Activated T-helper 1 cell treated with anti-CD3 and anti-CD28 coated beads, Interleukin-2, amount 50 U/mL, for 16 hours (primary cell): ENCODE measurements around the gene NHERF1.
A peak's percentile ranks its signal among the peaks of the same experiment; 100 is the strongest.

Experiments
- DNase-seq, 2 donors: peaks; one replicate each; pipeline ENCODE4 v3.0.0-alpha.2; 2020; ENCODE audit warnings: low read depth in 1 of 2, low spot score in 1 of 2

NHERF1 gene

DNA sequence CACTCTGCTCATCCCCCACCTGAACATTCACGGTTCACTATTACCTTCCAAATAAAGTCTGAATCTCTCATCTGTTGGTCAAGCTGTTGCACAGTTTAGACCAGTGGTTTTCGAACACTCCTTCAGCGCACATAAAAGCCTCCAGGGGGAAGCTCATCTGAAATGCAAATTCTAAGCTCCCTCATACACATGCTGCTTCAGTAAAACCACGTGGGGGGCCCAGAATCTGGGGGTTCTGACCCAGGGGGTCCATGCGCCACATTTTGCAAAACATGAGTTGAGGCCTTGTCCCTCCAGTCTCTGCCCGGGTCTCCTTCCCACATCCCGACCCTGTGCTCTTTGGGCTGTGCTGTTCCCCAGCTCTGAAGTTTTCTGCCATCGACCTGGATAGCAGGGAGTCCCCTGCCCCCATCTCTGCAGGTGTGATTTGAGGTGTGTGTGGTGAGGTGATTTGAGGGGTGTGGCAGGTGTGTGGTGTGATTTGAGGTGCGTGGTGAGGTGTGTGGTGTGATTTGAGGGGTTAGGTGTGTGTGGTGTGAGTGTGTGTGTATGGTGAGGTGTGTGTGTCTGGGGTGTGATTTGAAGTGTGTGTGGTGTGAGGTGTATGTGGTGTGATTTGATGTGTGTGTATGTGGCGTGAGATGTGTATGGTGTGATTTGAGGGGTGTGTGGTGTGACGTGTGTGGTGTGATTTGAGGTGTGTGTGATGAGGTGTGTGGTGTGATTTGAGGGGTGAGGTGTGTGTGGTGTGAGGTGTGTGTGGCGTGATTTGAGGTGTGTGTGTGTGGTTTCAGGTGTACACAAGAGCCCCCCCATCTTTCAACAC, 16.2 kb upstream of the NHERF1 start:
- DNase-seq: no peak

GRCh38 chr17:74733365-74734122, 14.9 kb upstream of the NHERF1 start:
- no peak for DNase-seq

DNA sequence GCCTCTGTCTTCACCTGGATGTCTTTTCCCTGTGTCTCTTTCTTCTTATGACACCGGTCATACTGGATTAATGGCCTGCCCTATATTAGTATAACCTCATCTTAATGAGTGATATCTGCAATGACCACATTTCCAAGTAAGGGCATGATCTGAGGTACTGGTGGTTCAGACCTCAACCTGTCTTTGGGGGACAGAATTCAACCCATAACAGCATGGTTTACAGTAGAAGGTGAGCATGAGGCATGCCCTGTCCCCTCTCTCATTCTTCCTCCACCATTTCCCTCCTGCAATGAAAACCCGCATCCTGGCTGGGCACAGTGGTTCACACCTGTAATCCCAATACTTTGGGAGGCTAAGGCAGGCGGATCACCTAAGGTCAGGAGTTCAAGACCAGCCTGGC, 14.2 kb upstream of the NHERF1 start:
- DNase-seq: no peak

GRCh38 chr17:74736513-74737298, 11.7 kb upstream of the NHERF1 start, which contains the start of gene RAB37:
TSS of gene RAB37 (plus strand) at chr17:74737256. CDS start at chr17:74737273, 17 bp downstream.
- DNase-seq: no peak

GRCh38 chr17:74737299-74738050, 11.0 kb upstream of the NHERF1 start:
- no peak for DNase-seq

- DNase-seq: peak; percentile 59 to 64
Observed at GRCh38 chr17:74738051-74738996, 10.1 kb upstream of the NHERF1 start.

DNA sequence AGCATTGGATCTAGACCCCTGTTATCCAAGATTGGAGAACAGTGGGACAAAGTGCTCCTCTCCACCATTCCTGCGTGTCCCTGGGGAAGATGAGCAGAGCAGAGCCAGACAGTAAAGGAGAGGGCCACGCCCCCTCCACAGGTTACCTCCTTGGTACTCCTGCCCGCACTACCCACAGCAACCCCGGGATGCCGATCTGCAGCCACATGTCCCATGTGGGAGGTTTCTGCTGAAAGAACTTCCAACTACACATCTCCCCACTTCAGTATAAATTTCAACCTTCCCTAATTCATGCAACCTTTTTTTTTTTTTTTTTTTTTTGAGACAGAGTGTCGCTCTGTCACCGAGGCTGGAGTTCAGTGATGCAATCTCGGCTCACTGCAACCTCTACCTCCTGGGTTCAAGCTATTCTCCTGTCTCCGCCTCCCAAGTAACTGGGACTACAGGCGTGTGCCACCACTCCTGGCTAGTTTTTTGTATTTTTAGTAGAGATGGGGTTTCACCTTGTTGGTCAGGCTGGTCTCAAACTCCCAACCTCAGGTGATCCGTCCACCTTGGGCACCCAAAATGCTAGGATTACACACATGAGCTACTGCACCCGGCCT, 9.1 kb upstream of the NHERF1 start:
- DNase-seq: no peak

GRCh38 chr17:74740173-74740572, 8.3 kb upstream of the NHERF1 start:
- DNase-seq: no peak

GRCh38 chr17:74740641-74741387, 7.6 kb upstream of the NHERF1 start:
- DNase-seq: no peak

DNA sequence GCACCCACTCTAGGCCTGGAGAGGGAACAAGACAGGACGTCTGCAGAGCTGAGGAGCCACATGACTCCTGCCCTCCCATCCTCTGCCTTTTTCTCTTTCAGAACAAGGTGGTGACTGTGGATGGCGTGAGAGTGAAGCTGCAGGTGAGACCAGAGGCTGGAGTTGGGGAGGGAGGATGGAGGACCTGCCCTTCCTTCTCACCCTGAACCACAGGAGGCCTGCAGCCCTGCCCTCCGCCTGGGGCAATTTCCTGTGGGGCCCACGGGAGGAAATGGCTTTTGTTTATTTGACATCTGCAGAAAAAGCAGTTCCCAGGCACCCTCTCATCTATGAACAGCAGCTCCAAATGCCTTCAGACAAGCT, 6.3 kb upstream of the NHERF1 start:
- DNase-seq: no peak

DNA sequence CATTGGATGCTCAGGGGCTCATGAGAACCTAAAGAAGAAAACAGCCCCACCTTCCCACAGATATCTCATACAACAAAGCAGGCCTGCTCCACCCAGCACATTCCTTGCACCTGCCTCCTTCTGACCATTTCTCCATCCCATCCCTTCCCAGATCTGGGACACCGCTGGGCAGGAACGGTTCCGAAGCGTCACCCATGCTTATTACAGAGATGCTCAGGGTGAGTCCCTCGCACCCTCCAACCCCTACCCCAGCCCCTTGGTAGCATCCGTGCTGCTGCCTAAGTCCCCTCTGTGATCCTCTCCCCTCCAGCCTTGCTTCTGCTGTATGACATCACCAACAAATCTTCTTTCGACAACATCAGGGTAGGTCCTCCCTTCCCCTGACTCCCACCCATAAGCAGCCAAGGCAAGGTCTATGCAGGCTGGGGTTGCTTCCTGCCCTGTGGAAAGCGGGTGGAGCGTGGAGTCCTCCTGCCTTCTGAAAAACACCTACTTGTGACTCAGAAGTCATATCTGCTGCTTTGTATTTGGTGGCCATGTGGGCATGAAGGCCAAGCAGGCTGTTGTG, 5.4 kb upstream of the NHERF1 start:
- no peak for DNase-seq

DNA sequence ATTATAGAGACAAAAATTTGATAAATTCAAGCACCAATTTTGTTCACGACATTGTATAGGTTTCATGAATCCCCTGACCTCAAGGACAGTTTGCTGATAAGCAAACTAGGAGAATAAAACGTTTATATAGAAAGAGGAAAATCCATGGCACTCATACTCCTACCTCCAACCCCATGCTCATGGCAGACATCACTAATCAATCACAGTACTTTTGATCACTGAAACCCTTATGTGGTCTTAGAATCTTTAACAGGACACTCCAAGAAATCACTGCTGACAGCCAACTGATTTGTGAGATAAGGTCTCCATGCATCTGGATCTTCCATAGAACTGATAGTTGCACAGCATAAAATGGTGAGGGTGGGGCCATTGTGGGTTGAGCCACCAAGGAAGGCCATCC, 4.7 kb upstream of the NHERF1 start:
- no peak for DNase-seq

GRCh38 chr17:74744349-74744713, 4.1 kb upstream of the NHERF1 start:
- no peak for DNase-seq

- DNase-seq: peak; percentile 75 to 79
Observed at GRCh38 chr17:74744714-74745547, 3.5 kb upstream of the NHERF1 start.

GRCh38 chr17:74745548-74746177, 2.8 kb upstream of the NHERF1 start:
- no peak for DNase-seq

DNA sequence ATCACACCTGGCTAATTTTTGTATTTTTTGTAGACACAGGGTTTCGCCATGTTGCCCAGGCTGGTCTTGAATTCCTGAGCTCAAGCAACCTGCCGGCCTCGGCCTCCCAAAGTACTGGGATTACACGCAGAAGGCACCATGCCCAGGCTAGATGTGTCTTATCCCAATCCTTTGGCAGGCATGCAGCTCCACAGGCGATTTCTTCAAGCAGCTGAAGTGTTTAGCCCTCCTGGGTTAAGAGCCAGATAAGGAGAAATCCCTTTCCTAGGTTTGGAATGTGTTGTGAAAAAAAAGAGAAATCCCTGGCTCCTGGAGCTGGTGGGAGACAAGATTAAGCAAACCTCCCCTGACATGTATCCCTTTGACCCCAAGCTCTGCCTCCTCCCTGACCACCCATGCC, 2.1 kb upstream of the NHERF1 start:
- no peak for DNase-seq

GRCh38 chr17:74746922-74747321, 1.5 kb upstream of the NHERF1 start:
- no peak for DNase-seq
